Kidney (tissue), 14 donors: Measurements from ENCODE around the gene TTC39B. TPM values are rescaled to one million over a fixed set of nuclear protein-coding genes. Genes with fewer than 3 reads are reported as not detected.

Experiments
- DNase-seq, 5 donors: peaks; one replicate each; pipeline ENCODE4 v3.0.0-alpha.2; 2013 to 2020
- FAIRE-seq: peaks from 2 replicates; lab custom pipeline; 2012; peaks lifted over from hg19 to GRCh38; lab: Jason Lieb, UNC
- H3K27ac ChIP-seq, 2 donors: one replicate each; pipeline ENCODE4 v1.7.0; 2013; ENCODE audit warnings: low read depth in 2 of 2, low read length in 2 of 2, inconsistent platforms in 1 of 2
- H3K27me3 ChIP-seq: one replicate; pipeline ENCODE4 v1.7.1; 2013; ENCODE audit warnings: low read length, inconsistent platforms; ENCODE audit not compliant: control insufficient read depth, insufficient read depth
- H3K36me3 ChIP-seq, 3 donors: one replicate each; pipeline versions ENCODE4 v1.7.0 to v1.7.1; 2013; ENCODE audit warnings: low read length in 3 of 3, control low read depth in 1 of 3, inconsistent platforms in 1 of 3; ENCODE audit not compliant: insufficient read depth in 3 of 3, control insufficient read depth in 2 of 3
- H3K4me1 ChIP-seq, 3 donors: one replicate each; pipeline versions ENCODE4 v1.7.0 to v1.7.1; 2013; ENCODE audit warnings: low read length in 3 of 3, inconsistent platforms in 1 of 3, low read depth in 1 of 3; ENCODE audit not compliant: control insufficient read depth in 2 of 3, insufficient read depth in 2 of 3
- H3K4me3 ChIP-seq, 3 donors: one replicate each; pipeline versions ENCODE4 v1.7.0 to v1.8.1; 2013; ENCODE audit warnings: low read length in 3 of 3, control low read depth in 1 of 3, inconsistent platforms in 1 of 3
- H3K9ac ChIP-seq, 3 donors: one replicate each; pipeline versions ENCODE4 v1.7.0 to v1.7.1; 2013; ENCODE audit warnings: low read length in 3 of 3, control low read depth in 1 of 3, inconsistent platforms in 1 of 3
- H3K9me3 ChIP-seq, 3 donors: one replicate each; pipeline versions ENCODE4 v1.7.0 to v1.7.1; 2013; ENCODE audit warnings: low read length in 3 of 3, control low read depth in 1 of 3, inconsistent platforms in 1 of 3; ENCODE audit not compliant: control insufficient read depth in 2 of 3, insufficient read depth in 1 of 3
- intact Hi-C: fragments of 100-400 bp; cut with DNase I; formaldehyde crosslinking; loops from one replicate; pipeline ENCODE4 v1.11.1; 2022
- polyA plus RNA-seq: library from polyadenylated mRNA; stranded (reverse); fragments of 350-450 nt; fragmentation: Illumina TruSeq; extraction: RNeasy Lipid Tissue Mini Kit (QIAGEN cat#74804); gene quantifications from one replicate; pipeline ENCODE4 v1.2.3, GENCODE V29; 2014; ENCODE audit warnings: low read depth, low replicate concordance; ENCODE audit not compliant: insufficient read depth
- total RNA-seq: library from RNA; stranded (reverse); fragmentation: NEBNext Ultra II Directional; extraction: Animal tissue kit (Norgen Biotek cat#: 25700); gene quantifications from one replicate; pipeline ENCODE4 v1.2.1, GENCODE V29; 2021
- TF ChIP-seq, protein P1 (sequence below): IDR thresholded peaks from 3 replicates; pipeline ENCODE4 v1.5.1; 2012; ENCODE audit warnings: mild to moderate bottlenecking, moderate library complexity, borderline replicate concordance; ENCODE audit not compliant: insufficient read depth; ENCODE audit errors: extremely low read depth
- donor health status: control.
- donor health status: control.
- donor health status: control.
- donor health status: control.
- donor health status: control.
- donor health status: DM: yes; HTN: yes; CAD: no.
- donor health status: Normal renal cell carcinoma (clear cell type).

The TTC39B gene
- total and polyA plus RNA-seq, 2 donors from 2014 or later: 4.9 to 22.0 TPM

DNA sequence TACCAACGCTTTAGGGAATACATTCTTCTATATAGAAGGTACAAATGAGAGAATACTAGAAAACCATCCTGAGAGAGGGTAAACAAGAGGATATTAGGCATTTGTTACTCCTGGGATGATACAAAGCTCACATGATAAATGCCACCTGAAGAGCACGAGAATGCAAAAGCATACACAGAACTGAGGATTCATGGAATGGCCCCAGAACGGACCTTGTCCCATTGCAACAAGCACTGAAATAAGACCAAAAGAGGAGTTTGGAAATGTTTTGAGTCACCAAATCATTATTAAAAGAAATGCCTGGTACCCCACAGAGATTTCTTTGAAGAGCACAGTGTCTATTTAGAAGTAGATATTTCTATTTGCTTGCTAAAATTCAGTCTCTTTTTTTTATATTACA, 173.5 kb downstream of the TTC39B start:
- Histone ChIP-seq H3K27ac (no peak overlapping the region), H3K9me3 (no peaks in the 10 kb centered on the region), H3K4me3 (no peak overlapping the region), H3K27me3 (no peaks in the 10 kb centered on the region), H3K9ac (no peak overlapping the region), H3K4me1 (peaks cover 0 to 3% (median 0%) of the 10 kb centered on the region in 3 donors), H3K36me3 (no peaks in the 10 kb centered on the region)
- DNase-seq (no peak), FAIRE-seq (no peak)
- intact Hi-C loops: no loop called here
- TF ChIP-seq, protein P1, sequence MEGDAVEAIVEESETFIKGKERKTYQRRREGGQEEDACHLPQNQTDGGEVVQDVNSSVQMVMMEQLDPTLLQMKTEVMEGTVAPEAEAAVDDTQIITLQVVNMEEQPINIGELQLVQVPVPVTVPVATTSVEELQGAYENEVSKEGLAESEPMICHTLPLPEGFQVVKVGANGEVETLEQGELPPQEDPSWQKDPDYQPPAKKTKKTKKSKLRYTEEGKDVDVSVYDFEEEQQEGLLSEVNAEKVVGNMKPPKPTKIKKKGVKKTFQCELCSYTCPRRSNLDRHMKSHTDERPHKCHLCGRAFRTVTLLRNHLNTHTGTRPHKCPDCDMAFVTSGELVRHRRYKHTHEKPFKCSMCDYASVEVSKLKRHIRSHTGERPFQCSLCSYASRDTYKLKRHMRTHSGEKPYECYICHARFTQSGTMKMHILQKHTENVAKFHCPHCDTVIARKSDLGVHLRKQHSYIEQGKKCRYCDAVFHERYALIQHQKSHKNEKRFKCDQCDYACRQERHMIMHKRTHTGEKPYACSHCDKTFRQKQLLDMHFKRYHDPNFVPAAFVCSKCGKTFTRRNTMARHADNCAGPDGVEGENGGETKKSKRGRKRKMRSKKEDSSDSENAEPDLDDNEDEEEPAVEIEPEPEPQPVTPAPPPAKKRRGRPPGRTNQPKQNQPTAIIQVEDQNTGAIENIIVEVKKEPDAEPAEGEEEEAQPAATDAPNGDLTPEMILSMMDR: no peak

DNA sequence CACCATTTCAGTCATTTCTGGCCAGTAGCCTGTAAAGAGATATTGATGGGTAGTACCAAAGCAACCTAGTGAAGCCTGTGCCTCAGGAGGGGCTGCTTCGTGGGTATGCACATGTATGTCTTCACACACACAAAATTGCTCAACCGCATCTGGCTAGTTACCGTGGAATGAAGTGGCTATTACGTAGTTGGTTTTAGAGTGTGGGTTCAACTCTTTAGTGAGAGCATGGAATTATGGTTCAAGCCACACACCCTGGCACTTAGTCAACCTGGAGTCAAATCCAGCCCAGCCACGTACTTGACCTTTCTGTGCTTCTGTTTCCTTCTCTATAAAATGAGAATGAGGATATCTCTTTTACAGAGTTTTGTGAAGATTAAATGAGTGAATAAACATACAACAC, 174.9 kb downstream of the TTC39B start:
- FAIRE-seq (no peak), DNase-seq (no peak)
- H3K4me1 ChIP-seq: peaks cover 0 to 3% (median 0%) of the 10 kb centered on the region in 3 donors
- no peaks in the 10 kb centered on the region for H3K36me3 ChIP-seq
- H3K9me3 ChIP-seq: no peaks in the 10 kb centered on the region
- TF ChIP-seq, protein P1: no peak
- no peak overlapping the region for H3K4me3 ChIP-seq
- intact Hi-C loops: no loop called here
- H3K27me3 ChIP-seq: no peaks in the 10 kb centered on the region
- no peak overlapping the region for H3K27ac ChIP-seq
- H3K9ac ChIP-seq: no peak overlapping the region

DNA sequence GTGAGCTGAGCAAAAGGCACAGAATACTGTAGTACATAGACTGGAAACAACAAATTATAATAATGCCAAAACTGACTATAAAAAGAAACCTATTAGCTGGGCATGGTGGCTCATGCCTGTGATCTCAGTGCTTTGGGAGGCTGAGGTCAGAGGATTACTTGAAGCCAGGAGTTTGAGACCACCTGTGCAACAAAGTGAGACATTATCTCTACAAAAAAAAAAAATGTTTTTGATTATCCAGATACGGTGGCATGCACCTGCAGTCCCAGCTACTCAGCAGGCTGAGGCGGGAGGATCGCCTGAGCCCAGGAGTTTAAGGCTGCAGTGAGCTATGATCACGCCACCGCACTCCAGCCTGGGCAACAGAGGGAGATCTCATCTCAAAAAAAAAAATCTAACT, 175.9 kb downstream of the TTC39B start:
- no peak overlapping the region for H3K9ac ChIP-seq
- no peak for FAIRE-seq
- intact Hi-C loops: no loop called here

DNA sequence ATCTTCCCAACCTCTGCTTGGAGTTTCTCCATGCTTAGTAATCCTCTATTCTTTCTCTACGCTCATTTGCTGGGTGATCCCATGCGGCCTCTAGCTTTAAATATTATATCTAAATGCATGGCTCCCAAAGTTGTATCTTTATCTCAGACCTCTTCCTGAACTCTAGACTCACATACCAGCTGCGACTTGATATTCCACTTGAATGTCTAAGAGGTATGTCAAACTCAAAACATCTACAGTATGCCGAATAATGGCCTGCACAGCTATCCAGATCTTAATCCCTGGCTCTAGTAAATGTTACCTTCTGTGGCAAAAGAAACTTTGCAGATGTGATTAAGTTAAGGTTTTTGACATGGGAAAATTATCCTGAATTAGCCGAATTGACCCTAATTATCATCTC, 179.2 kb downstream of the TTC39B start:
- Histone ChIP-seq H3K4me1 (no peaks in the 10 kb centered on the region), H3K27me3 (no peaks in the 10 kb centered on the region), H3K36me3 (no peaks in the 10 kb centered on the region), H3K9me3 (no peaks in the 10 kb centered on the region), H3K4me3 (no peak overlapping the region), H3K9ac (no peak overlapping the region), H3K27ac (no peak overlapping the region)
- no peak for DNase-seq
- FAIRE-seq: no peak
- intact Hi-C loops: no loop called here
- TF ChIP-seq, protein P1: no peak

More for the DNA sequence above, 175.9 kb downstream of the TTC39B start:
- H3K36me3 ChIP-seq: no peaks in the 10 kb centered on the region
- TF ChIP-seq, protein P1: no peak
- DNase-seq: no peak
- H3K9me3 ChIP-seq: no peaks in the 10 kb centered on the region
- no peak overlapping the region for H3K27ac ChIP-seq
- H3K4me1 ChIP-seq: peaks cover 0 to 3% (median 0%) of the 10 kb centered on the region in 3 donors
- H3K4me3 ChIP-seq: no peak overlapping the region
- H3K27me3 ChIP-seq: no peaks in the 10 kb centered on the region
